NCI-H1436 (cell line): ENCODE data around the gene DOCK9.

ENCODE experiments used
- DNase-seq: peaks from one replicate; lab custom pipeline; 2025; lab: John Stamatoyannopoulos, UW

The DOCK9 gene

DNA sequence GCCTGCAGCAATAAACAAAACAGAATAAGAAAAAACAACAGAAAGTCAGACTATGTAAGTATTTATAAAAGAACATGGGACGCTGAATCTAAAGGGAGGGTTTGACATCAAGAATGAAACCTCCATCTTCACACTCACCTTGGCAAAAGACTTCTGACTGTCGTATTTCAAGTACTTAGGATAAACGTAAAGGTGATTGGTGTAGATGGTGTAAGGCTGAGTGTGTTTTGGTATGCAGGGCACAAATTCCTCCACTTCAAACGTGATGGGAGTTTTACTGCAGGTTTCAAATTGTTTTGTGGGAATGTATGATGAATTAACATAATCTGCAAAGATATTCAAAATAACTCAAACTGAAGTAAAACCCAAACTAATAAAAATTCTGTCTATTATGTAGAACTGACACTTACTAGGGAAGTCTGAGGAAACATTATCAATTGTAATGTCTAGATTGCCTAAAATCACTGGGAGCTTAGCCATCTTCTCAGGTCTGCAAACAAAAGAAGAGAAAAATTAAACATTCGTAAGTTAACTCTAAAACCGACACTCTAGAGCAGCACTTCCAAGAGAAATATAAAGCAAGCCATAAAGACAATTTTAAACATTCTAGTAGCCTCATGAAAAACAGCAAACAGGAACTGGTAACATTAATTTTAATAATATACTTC is 89.5 kb downstream of the DOCK9 start:
- no peak for DNase-seq

- DNase-seq = no peak
Observed at GRCh38 chr13:98886587-98887230, 91.2 kb downstream of the DOCK9 start.

GRCh38 chr13:98885600-98885999 is 92.3 kb downstream of the DOCK9 start:
- no peak for DNase-seq

DNA sequence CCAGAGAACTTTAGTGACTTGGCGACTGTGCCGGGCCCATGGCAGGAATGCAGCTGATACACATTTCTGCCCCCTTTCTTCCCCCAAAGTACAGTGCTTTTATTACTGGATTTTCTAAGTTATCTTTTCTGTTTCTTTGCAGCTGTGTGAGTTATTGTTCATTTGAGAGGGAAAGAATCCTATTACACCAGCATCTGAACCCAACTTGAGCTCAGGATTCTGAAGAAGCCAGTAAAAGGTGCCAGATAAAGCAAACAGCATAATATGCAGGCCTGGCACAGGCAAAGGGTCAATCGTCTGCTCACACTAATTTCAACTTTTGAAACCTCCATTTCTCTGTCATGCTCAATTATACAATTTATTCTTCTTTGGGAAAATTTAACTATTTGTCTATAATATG is 93.9 kb downstream of the DOCK9 start:
- no peak for DNase-seq

GRCh38 chr13:98881390-98881789 is 96.5 kb downstream of the DOCK9 start:
- no peak for DNase-seq

DNA sequence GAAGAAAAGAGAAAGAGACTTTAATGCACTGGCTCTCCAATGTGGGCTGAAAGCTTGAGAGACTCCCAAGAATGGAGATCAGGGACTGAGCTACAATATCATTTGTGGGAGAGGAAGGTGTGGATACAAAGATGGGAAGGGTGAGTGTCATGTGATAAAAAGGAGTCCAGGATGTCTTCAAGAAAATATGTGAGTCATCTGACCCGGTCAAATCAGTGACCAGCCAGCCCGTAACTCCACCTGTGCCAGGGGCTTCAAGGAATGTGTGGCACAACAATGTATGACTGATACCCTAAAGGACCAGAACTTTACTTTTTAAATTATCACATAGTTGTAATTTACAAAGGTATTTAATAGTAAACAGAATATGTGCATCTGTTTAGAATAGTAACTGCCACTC is 97.2 kb downstream of the DOCK9 start:
- DNase-seq = no peak

- no peak for DNase-seq
Observed at GRCh38 chr13:98879957-98880356, 97.9 kb downstream of the DOCK9 start.

DNA sequence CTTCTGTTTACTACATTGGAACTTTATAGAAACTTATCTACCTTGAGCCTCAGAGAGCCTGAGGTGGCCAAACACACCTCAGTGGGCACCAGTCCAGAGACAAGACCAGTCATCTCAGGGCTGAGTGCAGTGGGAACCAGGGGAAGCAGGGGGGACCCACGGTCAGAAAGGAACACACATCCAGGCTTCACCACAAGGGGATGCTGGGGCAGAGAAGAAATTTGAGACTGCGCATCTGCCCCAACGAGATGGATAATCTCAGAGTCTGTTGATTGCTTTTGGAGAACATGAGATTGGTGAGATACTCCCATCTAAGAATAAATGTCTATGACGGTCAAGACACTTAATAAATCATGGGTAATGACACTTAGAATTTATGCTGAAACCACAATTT is 98.7 kb downstream of the DOCK9 start:
- no peak for DNase-seq

GRCh38 chr13:98878486-98879126 is 99.3 kb downstream of the DOCK9 start:
- no peak for DNase-seq

- no peak for DNase-seq
Observed at GRCh38 chr13:98877936-98878335, 99.9 kb downstream of the DOCK9 start.

GRCh38 chr13:98877466-98877865 is 100.4 kb downstream of the DOCK9 start:
- DNase-seq = no peak

- no peak for DNase-seq
Observed at GRCh38 chr13:98875146-98875729, 102.6 kb downstream of the DOCK9 start.

- no peak for DNase-seq
Observed at GRCh38 chr13:98874029-98874397, 103.9 kb downstream of the DOCK9 start.

DNA sequence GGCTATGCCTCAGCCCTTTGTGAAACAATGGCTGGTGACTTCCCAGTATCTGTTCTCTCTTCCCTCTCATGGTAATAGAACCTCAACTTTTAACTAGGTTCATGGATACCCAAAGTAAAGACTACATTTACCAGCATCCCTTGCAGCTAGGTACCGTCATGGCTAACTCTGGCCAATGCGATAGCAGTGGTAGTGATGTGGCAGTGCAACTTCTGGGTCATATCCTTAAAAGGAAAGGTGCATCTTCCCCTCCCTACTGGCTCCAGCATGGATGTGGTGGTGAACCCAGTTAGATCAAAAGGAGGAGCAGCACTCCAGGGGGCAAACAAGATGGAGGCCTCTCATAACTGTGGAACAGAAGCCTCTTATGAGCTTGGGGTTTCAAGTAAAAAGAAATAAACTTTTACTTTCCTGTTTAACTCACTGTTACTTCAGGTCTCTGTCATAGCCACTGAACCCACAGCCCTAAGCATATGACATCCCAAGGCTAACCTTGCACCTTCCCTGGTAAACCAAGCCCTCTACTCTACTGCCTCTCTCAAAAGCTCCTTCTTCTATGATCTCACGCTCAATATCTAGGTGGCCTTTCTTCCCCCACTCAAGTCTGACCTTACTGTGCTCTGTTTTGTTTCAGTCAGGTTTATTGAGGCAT is 104.4 kb downstream of the DOCK9 start:
- DNase-seq = no peak

DNA sequence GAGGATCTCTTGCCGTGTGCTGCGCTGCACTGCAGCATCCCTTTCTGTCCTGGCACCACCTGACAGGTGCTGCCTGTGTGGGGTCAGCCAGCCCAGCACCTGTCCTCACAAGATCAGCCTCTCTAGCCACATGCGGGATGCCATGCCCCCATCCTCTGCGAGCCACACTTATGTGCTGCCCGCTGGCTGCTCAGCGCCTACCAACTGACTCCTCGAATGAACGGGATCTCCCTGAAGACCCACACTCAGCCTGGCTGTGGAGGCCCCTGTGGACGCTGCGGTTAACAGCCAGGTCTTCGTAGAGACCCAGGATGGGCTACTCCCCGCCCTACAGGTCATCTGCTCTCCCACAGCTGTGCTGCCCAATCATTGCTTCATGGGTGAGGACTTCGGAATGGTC is 106.1 kb downstream of the DOCK9 start:
- DNase-seq = no peak

- DNase-seq = no peak
Observed at GRCh38 chr13:98869408-98870090, 108.3 kb downstream of the DOCK9 start.

GRCh38 chr13:98868932-98869331 is 108.9 kb downstream of the DOCK9 start:
- DNase-seq = no peak

DNA sequence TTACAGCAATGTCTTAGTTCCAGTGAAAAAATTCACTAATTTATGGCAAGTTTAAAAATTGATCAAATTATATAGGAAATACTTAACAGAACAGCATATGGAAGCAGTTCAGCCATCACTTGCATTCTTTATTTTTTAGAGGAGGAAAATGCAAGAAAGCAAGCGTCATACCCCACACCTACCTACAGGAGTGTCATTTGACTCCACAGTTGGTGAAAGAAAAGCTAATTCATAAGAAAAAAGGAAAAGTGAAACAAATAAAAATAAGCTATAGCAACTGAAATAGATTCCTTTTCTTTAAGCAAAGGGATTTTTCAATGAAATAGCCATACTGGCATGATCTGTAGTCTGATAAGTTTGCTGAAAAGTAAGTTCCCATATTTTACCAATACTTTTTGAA is 111.0 kb downstream of the DOCK9 start:
- no peak for DNase-seq

DNA sequence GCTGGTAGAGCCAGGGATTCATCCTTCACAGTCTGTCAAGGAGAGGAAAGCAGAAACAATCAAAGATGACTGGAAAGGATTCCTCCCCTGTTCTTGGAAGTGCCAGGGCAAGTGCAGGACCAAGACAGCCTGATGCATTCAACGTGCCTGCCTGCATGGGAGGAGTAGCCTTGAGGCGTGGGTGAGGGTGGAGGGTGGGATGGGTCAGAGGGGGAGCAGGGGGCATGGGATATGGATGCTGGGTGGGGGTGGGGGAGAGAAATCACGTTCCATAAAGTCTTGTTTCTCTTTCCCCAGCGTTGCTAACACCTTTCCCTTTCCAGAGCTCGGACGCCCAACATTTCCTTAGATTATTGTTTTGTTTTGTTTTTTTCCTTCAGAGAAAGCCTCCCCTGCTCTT is 117.4 kb downstream of the DOCK9 start:
- no peak for DNase-seq

GRCh38 chr13:98858191-98858590 is 119.7 kb downstream of the DOCK9 start:
- DNase-seq = no peak

GRCh38 chr13:98856983-98857382 is 120.9 kb downstream of the DOCK9 start:
- DNase-seq = no peak

DNA sequence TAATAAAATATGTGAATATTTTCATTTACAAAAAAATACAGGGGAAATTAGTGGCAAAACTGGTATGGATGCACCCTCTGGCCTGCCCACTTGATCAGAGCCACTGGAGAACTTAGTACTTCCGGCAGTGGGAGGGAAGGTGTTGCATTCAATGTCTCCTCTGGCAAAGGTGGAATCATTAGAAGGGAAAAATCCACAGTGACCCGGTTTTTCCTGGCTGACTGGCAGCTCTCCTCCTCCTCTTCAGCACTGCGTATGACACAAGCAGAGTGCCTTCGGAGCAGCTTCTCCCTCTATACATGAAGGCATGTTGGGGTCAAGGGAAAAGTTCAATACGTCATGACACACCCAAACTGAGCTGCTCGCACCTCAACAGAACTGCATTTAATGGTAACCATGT is 123.4 kb downstream of the DOCK9 start:
- DNase-seq = no peak
